GM19324 (cell line): ENCODE results near the gene BRPF1.

Source experiments
- ATAC-seq: cut with Tn5 transposase; IDR thresholded peaks from one replicate; pipeline ENCODE4 v1.9.1; 2021; ENCODE audit warnings: mild to moderate bottlenecking, moderate library complexity; ENCODE audit not compliant: unreplicated experiment, low FRiP score

Gene BRPF1

DNA sequence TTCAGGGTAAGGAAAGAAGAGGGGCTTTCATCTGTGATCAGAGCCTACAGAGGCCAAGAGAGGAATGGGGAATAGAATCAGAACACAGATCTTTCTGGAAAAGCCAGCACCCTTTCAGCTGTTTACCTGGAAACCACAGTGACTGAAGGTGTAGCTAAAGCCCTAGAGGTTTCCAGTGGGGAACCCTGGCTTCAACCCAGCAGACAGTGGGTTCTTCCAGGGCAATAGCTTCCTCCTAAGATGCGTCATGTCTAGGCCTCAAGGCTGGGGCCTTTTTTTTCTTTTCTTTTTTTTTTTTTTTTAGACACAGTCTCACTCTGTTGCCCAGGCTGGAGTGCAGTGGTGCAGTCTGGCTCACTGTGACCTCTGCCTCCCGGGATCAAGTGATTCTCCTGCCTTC is 31.0 kb upstream of the BRPF1 start:
- ATAC-seq, result no peak

DNA sequence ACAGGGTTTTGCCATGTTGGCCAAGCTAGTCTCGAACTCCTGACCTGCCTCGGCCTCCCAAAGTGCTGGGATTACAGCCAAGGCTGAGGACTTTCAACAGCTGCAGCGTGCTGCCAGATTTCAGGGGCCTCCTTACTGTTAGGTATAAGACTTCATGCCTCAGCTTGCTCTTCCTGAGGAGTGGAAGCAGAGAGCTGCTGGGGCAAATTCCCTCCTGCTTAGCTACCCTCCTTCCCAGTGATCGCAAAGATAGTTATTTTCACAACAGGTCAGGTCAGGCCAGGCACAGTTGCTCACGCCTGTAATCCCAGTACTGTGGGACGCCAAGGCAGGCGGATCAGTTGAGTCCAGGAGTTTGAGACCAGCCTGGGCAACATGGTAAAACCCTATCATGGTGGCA is 30.5 kb upstream of the BRPF1 start:
- no peak for ATAC-seq

DNA sequence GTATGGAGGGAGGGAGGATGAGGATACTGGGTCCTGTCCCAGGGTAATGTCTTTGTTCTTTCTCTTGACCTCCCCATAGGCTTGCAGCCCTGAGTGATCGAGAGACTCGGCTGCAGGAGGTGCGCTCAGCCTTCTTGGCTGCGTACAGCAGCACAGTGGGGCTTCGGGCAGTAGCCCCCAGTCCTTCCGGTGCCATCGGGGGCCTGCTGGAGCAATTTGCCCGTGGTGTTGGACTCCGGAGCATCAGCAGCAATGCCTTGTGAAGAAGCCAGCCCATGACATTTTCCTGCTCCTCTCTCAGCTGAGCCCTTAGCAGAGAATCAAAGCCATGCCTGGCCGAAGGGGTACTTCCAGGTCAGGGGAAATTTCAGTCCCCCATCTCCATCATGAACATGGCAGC is 29.8 kb upstream of the BRPF1 start:
- ATAC-seq, result no peak

DNA sequence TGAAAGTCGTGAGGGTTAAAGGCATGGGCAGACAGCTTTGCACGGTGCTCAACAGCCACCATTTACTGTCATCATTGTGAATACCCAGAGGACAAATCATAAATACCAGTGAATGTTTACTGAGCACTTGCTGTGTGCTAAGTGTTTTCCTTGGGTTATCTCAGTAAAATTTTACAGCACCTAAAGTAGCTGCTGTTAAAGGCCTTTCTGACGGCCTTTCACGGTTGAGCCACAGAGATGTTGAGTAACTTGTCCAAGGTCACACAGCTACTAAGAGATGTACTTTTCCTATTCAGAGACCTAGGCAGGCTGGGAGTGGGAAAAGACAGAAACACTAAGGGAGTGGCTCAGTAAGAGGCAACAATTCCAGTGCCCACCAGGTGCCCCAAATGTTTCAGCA is 28.3 kb upstream of the BRPF1 start:
- no peak for ATAC-seq

DNA sequence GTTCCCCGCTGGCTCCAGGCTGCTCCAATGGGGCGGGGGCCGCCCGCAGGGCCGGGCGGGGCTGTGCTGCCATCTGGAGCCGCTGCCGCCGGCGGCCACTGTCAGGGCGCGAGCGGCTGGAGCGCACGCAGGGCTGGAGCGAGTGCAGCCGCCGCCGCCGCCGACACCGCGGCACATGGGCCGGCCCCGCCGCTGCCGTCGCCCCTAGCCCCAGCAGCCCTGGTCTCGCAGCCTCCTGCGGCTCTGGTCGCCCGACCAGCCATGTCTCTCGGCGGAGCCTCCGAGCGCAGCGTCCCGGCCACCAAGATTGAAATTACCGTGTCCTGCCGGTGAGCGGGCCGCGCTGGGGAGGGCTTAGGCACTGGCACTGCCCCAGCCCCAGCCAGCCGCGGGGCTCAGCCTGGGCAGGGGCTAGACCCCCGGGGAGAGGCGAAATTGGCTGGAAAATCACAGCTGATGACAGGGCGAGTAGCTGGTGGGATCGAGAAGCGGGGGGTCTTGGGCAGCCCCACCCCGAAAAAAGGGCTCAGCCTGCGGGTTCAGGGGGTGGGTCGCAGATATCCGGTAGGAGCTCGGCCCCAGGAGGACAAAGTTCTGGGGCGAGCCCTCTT is 27.7 kb upstream of the BRPF1 start, which contains the start of gene CPNE9:
Gene CPNE9, plus strand, starts transcription at position 98 of the 611 bp plus-strand sequence. Its CDS starts 164 bp downstream, at position 262.
- ATAC-seq, result no peak

DNA sequence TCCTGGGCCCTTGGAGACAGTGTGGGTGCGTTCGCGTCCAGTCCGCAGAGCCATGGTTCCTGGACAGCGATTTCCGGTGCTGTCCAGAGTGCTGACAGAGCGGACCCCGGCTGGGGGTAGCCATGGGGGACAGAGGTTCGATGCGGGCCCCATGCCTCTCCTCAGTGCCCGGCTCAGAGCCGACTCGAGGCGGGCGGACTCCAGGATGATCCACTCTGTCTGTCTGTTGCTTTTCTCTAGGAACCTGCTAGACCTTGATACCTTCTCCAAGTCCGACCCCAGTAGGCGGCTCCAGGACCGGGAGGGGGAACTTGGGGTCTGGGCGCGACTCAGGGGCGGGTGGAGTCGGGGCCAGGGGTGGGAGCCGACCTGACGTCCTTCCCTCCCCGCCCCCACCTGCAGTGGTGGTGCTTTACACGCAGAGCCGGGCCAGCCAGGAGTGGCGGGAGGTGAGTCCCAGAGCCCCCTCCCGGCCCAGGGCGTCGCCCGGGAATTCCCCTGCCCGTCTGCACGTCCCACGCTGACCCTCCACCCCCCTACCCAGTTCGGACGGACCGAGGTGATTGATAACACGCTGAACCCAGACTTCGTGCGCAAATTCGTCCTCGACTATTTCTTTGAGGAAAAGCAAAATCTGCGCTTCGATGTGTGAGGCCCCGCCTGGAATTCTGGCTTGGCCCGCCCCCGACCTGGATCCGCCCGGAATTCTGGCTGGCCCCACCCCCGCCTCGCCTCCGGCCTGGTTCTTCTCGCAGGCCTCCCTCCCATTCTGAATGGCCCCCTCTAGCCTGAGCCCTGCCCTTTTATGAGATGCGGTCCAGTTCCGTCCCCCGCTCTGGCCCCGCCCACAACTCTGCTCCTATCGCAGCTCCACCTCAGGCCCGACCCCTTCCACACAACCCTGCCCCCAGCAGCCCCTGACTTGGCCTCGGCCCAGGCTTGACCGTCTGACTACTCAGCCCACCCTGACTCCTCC is 26.9 kb upstream of the BRPF1 start:
- ATAC-seq, result no peak

DNA sequence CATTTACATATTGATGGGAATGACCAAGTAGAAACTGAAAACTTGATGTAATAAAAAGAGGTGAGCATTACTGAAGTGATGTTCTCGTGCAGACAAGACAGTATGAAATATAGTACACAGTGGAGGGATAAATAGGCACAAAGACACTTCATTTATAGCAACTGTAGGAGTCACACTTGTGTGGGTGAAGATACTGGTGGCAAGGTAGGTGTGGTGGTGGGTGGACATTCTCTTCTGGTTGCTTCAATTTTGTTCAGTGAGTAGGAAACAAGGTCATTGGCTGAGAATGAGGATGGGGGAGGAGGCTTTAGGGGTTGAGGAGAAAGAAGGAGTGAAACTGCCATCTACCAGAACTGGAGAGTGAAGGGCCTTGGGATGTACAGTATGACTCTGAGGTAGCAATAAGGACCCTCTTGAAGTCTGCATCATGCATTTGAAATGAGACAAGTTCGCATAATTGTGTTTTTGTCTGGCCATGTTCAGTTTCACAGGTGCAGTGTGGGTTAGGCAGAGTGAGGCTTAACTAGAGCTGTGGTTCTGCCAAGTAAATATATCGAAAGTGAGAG is 21.3 kb upstream of the BRPF1 start:
- no peak for ATAC-seq

DNA sequence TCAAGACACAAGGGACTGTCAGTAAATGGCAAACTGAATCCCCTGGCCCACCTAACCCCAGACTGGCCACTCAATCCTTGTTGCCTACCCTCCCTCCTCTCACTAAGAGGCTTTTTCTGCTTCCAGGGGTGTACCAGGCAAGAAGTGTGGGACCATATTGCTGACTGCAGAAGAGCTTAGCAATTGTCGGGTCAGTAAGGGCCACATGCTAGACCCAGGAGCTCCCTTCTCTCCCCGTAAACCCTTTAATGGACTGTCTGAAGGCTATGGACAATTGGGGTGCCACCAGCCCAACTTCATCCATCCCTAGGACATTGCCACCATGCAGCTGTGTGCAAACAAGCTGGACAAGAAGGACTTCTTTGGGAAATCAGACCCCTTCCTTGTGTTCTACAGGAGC is 19.1 kb upstream of the BRPF1 start:
- ATAC-seq, result no peak

DNA sequence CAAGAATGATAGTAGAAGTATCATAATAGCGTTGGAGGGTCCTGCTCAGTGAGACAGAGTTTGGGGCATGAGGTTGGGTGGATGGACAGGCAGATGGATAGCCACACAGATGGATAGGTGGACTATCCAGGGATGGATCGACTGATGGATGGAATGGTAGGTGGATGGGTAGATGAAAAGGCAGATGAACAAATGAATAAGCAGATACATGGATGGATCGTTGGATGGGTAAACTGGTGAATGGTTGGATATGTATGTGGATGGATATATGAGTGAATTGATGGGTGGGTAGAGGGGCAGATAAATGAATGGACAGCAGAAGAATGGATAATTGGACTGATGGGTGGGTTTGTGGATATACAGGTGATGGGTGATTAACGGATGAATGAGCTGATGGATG is 18.4 kb upstream of the BRPF1 start:
- ATAC-seq, result no peak

DNA sequence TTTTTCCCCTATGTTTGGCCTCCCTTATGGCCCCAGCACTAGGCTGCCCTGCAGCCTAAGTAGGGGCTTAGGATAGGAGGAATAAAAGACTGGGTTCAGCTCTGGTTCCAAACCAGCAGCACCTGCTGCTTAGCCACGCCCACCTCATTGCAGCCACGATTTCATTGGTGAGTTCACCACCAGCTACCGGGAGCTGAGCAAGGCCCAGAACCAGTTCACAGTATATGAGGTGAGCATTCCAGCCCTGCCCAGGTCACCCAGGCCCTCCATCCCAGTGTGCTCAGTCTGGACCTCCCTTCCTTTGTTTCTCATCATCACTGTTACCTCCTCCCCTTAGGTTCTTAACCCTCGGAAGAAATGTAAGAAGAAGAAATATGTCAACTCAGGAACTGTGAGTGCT is 16.4 kb upstream of the BRPF1 start:
- no peak for ATAC-seq

DNA sequence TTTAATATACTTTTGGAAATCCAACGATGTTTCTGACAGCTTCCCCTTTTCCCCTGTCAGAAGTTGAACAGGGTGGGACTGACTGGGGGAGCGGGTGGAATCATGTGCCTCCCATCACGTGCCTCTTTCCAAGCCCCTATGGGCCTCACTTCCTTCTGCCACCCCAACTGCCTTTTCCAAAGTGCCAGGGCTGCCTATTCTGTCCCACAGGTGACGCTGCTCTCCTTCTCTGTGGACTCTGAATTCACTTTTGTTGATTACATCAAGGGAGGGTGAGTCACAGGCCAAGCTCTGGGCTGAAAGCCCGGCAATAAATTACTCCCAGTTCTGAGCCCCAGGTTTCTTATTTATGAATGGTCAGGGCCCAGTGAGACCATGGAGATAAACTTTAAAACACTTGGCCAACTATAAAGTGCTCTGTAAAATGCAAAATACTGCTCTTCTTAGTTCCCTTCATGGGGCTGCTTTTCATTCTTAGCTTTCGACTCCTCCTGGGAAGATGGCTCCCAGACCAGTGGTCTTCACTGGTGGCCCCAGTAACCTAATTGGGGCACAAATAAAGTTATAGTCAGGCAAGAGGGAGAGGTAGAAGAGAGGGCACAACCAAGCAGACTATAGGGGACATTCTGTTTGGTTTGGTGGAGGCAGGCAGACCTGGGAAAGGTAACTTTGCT is 15.6 kb upstream of the BRPF1 start:
- ATAC-seq, result no peak

DNA sequence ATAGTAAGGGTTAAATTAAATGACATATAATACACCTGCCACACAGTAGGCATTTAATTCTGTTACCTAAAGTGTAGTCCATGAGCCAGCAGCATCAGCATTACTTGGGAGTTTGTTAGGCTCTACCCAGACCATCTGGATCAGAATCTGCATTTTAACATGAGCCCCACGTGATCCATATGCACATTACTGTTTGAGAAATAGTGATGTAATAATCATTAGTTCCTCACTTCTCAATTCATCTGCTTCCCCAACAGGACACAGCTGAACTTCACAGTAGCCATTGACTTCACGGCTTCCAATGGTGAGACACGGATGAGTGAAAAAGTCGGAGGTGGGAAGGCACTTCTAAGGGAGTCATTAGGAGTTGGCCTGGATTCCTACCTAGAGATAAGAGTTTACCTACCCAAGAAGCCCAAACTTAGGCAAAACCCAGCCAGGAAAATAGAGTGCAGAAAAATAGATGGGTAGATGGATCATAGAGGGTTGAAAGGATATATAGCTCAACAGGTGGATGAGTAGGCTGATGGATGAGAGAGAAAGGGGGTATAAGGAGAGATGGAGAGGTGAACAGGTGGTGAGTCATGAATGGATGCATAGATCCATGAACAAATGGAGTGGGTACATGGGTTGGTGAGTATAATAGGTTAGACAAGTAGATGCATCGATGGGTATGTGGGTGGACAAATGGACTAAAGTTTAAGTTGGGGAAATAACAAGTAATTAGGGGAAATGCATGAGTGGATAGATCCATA is 14.6 kb upstream of the BRPF1 start:
- ATAC-seq, result no peak

DNA sequence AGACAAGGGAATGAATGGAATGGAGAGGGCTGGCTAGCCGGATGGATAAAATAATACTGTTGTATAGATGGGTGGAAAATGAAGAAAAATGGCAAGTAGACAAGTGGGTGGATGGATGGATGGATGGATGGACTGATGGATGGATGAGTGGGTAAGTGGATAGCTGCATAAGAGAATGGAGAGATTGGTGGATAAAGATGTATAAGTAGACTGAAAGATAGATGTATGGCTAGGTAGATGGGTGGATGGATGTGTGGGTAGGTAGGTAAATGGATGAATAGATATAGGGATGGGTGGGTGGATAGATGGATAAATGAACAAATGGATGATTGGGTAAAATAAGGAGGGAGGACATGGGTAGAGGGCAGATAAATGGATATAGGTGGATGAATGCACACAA is 14.0 kb upstream of the BRPF1 start:
- no peak for ATAC-seq

DNA sequence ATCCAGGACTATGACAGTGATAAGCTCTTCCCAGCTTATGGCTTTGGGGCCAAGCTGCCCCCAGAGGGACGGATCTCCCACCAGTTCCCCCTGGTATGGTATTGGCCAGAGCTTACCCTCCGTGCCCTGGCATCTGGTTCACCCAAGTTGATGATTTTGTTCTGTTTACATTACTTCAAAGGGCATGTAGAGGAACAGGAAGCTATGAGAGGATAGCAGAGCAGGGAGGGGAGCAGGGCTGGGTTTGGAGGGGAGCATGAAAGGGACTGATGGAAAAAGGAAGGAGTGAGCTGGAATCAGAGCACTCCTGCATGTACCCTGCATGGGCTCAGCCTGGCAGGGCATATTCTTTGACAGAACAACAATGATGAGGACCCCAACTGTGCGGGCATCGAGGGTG is 13.4 kb upstream of the BRPF1 start:
- no peak for ATAC-seq

DNA sequence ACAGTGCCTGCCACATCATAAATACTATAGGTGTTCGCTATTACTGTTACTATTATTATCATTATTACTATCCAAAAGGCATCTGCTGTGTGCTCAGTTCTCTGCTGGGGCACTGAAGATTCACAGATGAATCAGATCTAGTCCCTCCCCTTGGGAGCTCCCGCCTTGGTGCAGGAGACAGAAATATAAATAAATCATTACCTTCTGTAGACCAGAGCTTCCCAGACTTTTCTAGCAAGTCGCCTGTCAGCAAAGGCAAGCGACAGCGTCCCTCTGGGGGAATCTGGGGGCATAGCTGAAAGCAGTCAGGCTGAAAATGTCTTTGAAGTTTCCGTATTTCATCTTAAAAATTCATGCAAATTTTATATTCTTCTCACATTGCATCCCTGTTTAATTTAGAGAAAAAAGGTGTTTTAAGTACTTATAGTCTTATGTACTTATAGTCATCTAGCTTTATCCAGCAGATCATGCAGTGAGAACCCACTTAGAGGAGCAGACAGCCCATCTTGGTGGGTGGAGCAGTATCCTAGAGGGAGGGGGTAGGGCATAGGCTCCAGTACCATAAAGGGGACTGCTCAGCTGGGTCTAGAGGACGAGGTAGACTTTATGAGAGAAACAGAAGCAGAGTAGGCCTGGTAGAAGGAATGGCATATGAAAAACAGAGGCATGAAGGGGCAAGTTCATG is 10.4 kb upstream of the BRPF1 start:
- ATAC-seq, result no peak

DNA sequence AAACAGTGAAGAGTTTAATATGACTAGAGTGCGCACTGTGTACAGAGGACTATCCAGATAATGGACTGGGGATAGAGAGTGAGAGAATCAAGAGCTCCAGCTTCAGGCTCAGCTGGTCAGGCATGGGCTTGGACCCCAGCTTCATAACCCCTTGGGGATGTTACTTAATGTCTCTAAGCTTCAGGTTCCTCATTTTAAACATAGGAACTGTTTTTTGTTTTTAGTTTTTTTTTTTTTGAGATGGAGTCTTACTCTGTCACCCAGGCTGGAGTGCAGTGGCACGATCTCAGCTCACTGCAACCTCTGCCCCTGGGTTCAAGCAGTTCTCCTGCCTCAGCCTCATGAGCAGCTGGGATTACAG is 9.9 kb upstream of the BRPF1 start:
- no peak for ATAC-seq

DNA sequence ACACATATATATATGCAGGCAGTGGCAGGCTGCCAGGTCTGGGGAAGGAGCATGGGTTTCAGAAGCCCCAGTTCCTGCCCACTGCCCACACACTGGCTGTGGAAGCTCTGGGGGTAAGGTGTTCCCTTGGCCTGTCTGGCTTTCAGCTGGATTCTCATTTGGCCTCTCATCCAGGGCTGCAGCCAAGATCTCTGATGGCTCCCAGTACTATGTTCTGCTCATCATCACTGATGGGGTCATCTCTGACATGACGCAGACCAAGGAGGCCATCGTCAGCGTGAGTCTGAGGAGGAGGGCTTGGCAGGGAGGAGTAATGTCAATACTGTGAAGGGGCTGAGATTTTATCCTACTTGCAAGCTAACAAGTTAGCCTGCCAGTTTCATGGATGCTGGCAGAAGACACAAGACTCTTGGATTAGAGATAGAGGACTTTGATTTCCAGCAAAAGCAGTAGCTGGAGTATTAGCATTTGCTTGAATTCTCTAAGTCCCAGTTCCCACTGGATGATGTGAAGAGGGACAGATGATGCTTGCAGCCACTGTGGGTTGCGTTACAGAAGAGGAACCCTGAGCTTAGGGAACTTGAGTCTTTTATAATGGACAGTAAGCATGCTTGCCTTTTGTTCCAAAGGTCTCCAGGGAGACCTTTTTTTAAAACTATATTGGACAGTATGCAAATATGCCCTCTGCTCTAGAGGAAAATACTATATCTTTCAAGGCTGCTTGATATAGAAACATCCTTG is 5.6 kb upstream of the BRPF1 start:
- ATAC-seq, result no peak

DNA sequence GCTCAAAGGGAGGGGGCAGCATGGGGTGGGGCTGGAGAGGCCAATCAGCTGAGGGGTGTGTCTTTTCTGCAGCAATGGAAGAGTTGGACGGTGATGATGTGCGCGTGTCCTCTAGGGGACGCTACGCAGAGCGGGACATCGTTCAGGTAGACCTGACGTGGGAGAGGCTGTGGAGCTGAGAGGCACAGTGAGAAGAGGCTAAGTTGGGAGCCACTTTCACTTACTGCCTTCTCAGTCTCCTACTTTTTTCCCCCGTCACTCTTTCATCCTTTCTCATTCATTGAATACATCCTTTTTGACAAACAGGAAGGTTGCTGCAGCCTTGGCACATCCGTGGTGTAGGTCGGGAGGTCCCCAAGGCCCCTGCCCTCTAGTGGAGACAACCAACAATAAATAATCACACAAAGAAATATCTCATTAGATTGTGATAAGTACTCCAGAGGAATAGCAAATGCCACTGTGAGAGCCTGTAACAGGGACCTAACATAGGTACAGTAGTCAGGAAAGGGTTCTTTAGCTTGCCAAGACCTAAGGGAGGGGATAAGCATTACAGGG is 4.4 kb upstream of the BRPF1 start:
- ATAC-seq, result no peak

DNA sequence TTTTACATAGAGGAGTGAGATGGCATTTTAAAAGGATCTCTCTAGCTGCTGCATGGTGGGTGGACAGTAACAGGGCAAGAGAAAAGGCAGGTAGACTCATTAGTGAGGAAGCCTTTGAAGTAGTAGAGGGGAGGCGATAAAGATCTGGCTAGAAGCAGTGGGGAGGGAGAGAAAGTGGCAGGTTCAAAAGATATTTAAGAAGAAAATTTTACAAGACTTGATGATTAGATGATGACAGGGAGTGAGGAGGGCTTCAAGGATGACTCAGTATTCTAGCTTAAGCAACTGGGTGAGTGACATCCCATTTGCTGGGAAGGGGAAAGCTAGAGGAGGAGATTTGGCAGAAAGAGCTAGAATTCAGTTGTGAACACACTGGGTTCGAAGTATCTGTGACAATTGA is 3.8 kb upstream of the BRPF1 start:
- no peak for ATAC-seq
